SK-N-SH treated with all-trans-retinoic acid at 6 μM for 48 hours (cell line): Measurements from ENCODE around the gene MSMP.
A peak's percentile ranks its signal among the peaks of the same experiment; 100 is the strongest.

ENCODE experiments used
- ATAC-seq: fragments of 200-7000 bp; cut with Tn5 transposase; 3 replicates; pipeline ENCODE4 v1.9.1; 2020; ENCODE audit warnings: mild to moderate bottlenecking, moderate library complexity
- BACH2 ChIP-seq: fragments of 250-450 bp; sonication (Bioruptor Pico); IDR thresholded peaks from 2 replicates; pipeline ENCODE4 v1.9.0; 2021; ENCODE audit warnings: mild to moderate bottlenecking, borderline replicate concordance
- CREB5 ChIP-seq: fragments of 250-450 bp; sonication (Bioruptor Pico); IDR thresholded peaks from 2 replicates; pipeline ENCODE4 v1.5.1; 2020; ENCODE audit warnings: low read depth, mild to moderate bottlenecking, moderate library complexity
- CSDC2 ChIP-seq: fragments of 250-450 bp; sonication (Bioruptor Pico); IDR thresholded peaks from 2 replicates; pipeline ENCODE4 v1.5.0; 2020; ENCODE audit warnings: mild to moderate bottlenecking, moderate library complexity
- CSRNP3 ChIP-seq: fragments of 250-450 bp; sonication (Bioruptor Pico); IDR thresholded peaks from 2 replicates; pipeline ENCODE4 v1.5.1; 2021; ENCODE audit warnings: mild to moderate bottlenecking, moderate library complexity
- ISL1 ChIP-seq: fragments of 250-450 bp; sonication (Bioruptor Pico); IDR thresholded peaks from 2 replicates; pipeline ENCODE4 v2.1.2; 2022; ENCODE audit warnings: mild to moderate bottlenecking, moderate library complexity
- OSR1 ChIP-seq: fragments of 250-450 bp; sonication (Bioruptor Pico); IDR thresholded peaks from 2 replicates; pipeline ENCODE4 v1.8.0; 2022; ENCODE audit warnings: moderate library complexity, mild to moderate bottlenecking, inconsistent platforms
- PATZ1 ChIP-seq: fragments of 250-450 bp; sonication (Bioruptor Pico); IDR thresholded peaks from 2 replicates; pipeline ENCODE4 v1.8.0; 2020; ENCODE audit warnings: mild to moderate bottlenecking, moderate library complexity, borderline replicate concordance
- SNAI2 ChIP-seq: fragments of 250-450 bp; sonication (Bioruptor Pico); IDR thresholded peaks from 2 replicates; pipeline ENCODE4 v1.5.0; 2020; ENCODE audit warnings: mild to moderate bottlenecking, moderate library complexity
- TCF4 ChIP-seq: fragments of 250-450 bp; sonication (Bioruptor Pico); IDR thresholded peaks from 2 replicates; pipeline ENCODE4 v1.8.0; 2021; ENCODE audit warnings: mild to moderate bottlenecking, moderate library complexity, borderline replicate concordance
- TOX ChIP-seq: fragments of 250-450 bp; sonication (Bioruptor Pico); IDR thresholded peaks from 2 replicates; pipeline ENCODE4 v1.8.0; 2021; ENCODE audit warnings: mild to moderate bottlenecking, moderate library complexity, borderline replicate concordance
- TSHZ2 ChIP-seq: fragments of 250-450 bp; sonication (Bioruptor Pico); IDR thresholded peaks from 2 replicates; pipeline ENCODE4 v1.5.0; 2020; ENCODE audit warnings: mild to moderate bottlenecking, moderate library complexity
- ZFP3 ChIP-seq: fragments of 250-450 bp; sonication (Bioruptor Pico); IDR thresholded peaks from 2 replicates; pipeline ENCODE4 v1.5.0; 2020; ENCODE audit warnings: mild to moderate bottlenecking, moderate library complexity
- ZNF565 ChIP-seq: fragments of 450-650 bp; formaldehyde crosslinking; conservative IDR thresholded peaks from 2 replicates; pipeline ENCODE4 v1.5.0; 2020; ENCODE audit warnings: low read depth, mild to moderate bottlenecking, moderate library complexity
- ZNF70 ChIP-seq: fragments of 450-650 bp; formaldehyde crosslinking; IDR thresholded peaks from 2 replicates; pipeline ENCODE4 v1.5.0; 2020; ENCODE audit warnings: mild to moderate bottlenecking, moderate library complexity
- ZNF8 ChIP-seq: fragments of 450-650 bp; formaldehyde crosslinking; IDR thresholded peaks from 2 replicates; pipeline ENCODE4 v1.5.0; 2020; ENCODE audit warnings: mild to moderate bottlenecking, moderate library complexity
- TF ChIP-seq, protein P1 (sequence below): fragments of 250-450 bp; sonication (Bioruptor Pico); IDR thresholded peaks from 2 replicates; pipeline ENCODE4 v1.8.0; 2021; ENCODE audit warnings: low read depth, mild to moderate bottlenecking, moderate library complexity, borderline replicate concordance

MSMP gene

DNA sequence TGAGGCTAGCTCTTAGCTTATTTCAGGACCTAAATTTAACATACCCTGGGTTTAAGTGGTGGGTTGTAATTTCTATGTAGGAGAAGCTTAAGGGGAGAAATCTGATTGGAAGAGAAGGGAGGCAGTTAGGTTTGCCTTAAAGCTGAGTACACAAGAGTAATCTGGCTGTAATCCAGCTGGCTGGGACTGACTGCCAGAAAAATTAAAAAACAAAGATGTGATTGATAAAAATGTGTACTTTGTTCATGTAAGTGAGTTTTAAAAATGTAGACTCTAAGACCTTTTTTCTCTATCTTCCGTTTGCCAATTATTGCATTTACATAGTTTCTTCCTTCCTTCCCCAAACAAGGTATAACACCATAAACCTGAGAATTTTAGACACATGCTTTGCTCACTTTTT, 17.5 kb upstream of the MSMP start (continued):
- TF ChIP-seq TSHZ2 (CRISPR knock-in tag) (no peak), BACH2 (CRISPR knock-in tag) (no peak), TOX (CRISPR knock-in tag) (no peak), ZNF565 (CRISPR knock-in tag) (no peak), ZFP3 (CRISPR knock-in tag) (no peak), ZNF8 (CRISPR knock-in tag) (no peak), PATZ1 (CRISPR knock-in tag) (no peak), TCF4 (CRISPR knock-in tag) (no peak), CSRNP3 (no peak), CREB5 (no peak)

- ATAC-seq = peak; percentile 48
- TF ChIP-seq TCF4 (CRISPR knock-in tag) (no peak), TSHZ2 (CRISPR knock-in tag) (no peak), PATZ1 (CRISPR knock-in tag) (no peak), OSR1 (no peak), BACH2 (CRISPR knock-in tag) (no peak), CREB5 (no peak), CSRNP3 (no peak), SNAI2 (no peak), ZNF8 (CRISPR knock-in tag) (no peak), ZNF565 (CRISPR knock-in tag) (no peak), ZFP3 (CRISPR knock-in tag) (no peak), CSDC2 (CRISPR knock-in tag) (no peak), ZNF70 (CRISPR knock-in tag) (no peak), ISL1 (no peak)
- TF ChIP-seq, protein P1, sequence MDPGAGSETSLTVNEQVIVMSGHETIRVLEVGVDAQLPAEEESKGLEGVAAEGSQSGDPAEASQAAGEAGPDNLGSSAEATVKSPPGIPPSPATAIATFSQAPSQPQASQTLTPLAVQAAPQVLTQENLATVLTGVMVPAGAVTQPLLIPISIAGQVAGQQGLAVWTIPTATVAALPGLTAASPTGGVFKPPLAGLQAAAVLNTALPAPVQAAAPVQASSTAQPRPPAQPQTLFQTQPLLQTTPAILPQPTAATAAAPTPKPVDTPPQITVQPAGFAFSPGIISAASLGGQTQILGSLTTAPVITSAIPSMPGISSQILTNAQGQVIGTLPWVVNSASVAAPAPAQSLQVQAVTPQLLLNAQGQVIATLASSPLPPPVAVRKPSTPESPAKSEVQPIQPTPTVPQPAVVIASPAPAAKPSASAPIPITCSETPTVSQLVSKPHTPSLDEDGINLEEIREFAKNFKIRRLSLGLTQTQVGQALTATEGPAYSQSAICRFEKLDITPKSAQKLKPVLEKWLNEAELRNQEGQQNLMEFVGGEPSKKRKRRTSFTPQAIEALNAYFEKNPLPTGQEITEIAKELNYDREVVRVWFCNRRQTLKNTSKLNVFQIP (CRISPR knock-in tag) = no peak
Observed at GRCh38 chr9:35771075-35771433, 17.0 kb upstream of the MSMP start.
